Measurements from ENCODE around the gene ANKRD17. TPM values are rescaled to one million over a fixed set of nuclear protein-coding genes. Genes with fewer than 3 reads are reported as not detected.
"Not testable (repeated sequence)": the region's sequence is repeated elsewhere in the genome, so short reads cannot be mapped to it uniquely, and the experiment has no call there.

The ANKRD17 gene
- total and polyA plus RNA-seq, 4 donors, result 67.0 to 99.9 (median 73.9) TPM

- H3K36me3 ChIP-seq (ENCODE audit: control insufficient read depth, insufficient read depth, low read length), result peaks cover 3% of the 10 kb centered on the region
- no peak for DNase-seq (ENCODE audit: low read depth in 4 of 6, low spot score in 6 of 6)
- H3K27ac ChIP-seq (ENCODE audit: low read depth, low read length), result no peak overlapping the region
- H3K4me1 ChIP-seq (ENCODE audit: control insufficient read depth, insufficient read depth, low read length), result no peaks in the 10 kb centered on the region
- H3K27me3 ChIP-seq (ENCODE audit: control insufficient read depth, insufficient read depth, low read length), result no peaks in the 10 kb centered on the region
- no peaks in the 10 kb centered on the region for H3K9me3 ChIP-seq (ENCODE audit: control insufficient read depth, insufficient read depth, low read length)
- H3K4me3 ChIP-seq (ENCODE audit: low read depth, low read length), result no peak overlapping the region
- no CpG with 5 or more reads among the region's 1 CpG for WGBS (ENCODE audit: insufficient coverage)
Measured at GRCh38 chr4:73212982-73213730, 45.4 kb downstream of the ANKRD17 start.

DNA sequence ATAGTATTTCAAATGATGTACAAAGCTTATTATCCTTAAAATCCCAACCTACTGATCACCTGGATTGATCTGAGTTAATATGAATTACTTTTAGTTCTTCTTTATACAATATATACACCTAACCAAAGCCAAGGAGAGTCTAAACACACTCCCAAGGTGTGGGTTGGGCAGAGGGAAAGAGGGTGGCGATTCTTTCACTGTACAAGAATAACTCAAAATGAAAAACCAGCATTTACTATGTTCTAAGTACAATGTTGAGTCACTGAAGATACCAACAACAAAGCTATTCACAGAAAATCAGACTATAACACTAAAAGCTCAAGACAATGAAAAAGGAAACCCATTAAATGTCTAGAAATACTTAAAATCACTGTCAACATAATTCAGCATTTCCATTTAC, 46.6 kb downstream of the ANKRD17 start:
- no peak overlapping the region for H3K4me3 ChIP-seq (ENCODE audit: low read depth, low read length)
- H3K27ac ChIP-seq (ENCODE audit: low read depth, low read length), result no peak overlapping the region
- WGBS (ENCODE audit: insufficient coverage), result no CpG with 5 or more reads among the region's 1 CpG
- no peak for DNase-seq (ENCODE audit: low read depth in 4 of 6, low spot score in 6 of 6)
- peaks cover 3% of the 10 kb centered on the region for H3K36me3 ChIP-seq (ENCODE audit: control insufficient read depth, insufficient read depth, low read length)
- no peaks in the 10 kb centered on the region for H3K27me3 ChIP-seq (ENCODE audit: control insufficient read depth, insufficient read depth, low read length)
- no peaks in the 10 kb centered on the region for H3K9me3 ChIP-seq (ENCODE audit: control insufficient read depth, insufficient read depth, low read length)
- no peaks in the 10 kb centered on the region for H3K4me1 ChIP-seq (ENCODE audit: control insufficient read depth, insufficient read depth, low read length)

DNA sequence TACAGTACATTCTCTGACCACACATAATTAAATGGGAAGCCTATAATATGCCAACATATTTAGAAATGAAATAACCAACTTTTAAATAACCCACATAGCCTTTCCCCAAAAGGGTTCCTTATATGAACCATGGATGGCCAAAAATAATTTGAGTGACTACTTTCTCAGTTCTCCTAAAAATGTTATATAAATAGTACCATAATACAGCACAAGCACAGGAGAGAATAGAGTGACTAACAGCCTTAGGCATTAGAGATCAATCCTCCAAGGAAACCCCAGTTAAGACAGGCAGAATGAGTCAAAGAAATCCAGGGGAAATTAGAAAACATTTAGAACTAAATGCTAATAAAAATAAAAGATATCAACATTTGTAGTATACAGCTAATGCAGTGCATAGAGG, 50.2 kb downstream of the ANKRD17 start:
- Histone ChIP-seq H3K4me1 (ENCODE audit: control insufficient read depth, insufficient read depth, low read length) (no peaks in the 10 kb centered on the region), H3K36me3 (ENCODE audit: control insufficient read depth, insufficient read depth, low read length) (peaks cover 3% of the 10 kb centered on the region), H3K4me3 (ENCODE audit: low read depth, low read length) (no peak overlapping the region), H3K9me3 (ENCODE audit: control insufficient read depth, insufficient read depth, low read length) (peaks cover 4% of the 10 kb centered on the region), H3K27ac (ENCODE audit: low read depth, low read length) (no peak overlapping the region), H3K27me3 (ENCODE audit: control insufficient read depth, insufficient read depth, low read length) (no peaks in the 10 kb centered on the region)
- no peak for DNase-seq (ENCODE audit: low read depth in 4 of 6, low spot score in 6 of 6)

DNA sequence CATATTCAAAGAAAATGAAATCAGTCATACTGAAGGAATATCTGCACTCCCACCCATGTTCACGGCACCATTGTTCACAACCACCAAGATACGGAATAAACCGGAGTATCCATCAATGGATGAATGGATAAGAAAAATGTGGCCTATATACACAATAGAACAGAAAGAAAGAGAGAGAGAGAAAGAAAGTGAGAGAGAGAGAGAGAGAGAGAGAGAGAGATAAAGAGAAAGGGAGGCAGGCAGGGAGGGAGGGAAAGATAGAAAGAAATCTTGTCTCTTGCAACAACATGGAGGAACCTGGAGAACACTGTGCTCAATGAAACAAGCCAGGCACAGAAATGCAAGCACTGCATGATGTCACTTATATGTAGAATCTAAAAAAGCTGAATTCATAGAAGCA, 52.4 kb downstream of the ANKRD17 start:
- Histone ChIP-seq H3K4me1 (ENCODE audit: control insufficient read depth, insufficient read depth, low read length) (no peaks in the 10 kb centered on the region), H3K9me3 (ENCODE audit: control insufficient read depth, insufficient read depth, low read length) (peaks cover 4% of the 10 kb centered on the region), H3K4me3 (ENCODE audit: low read depth, low read length) (no peak overlapping the region), H3K36me3 (ENCODE audit: control insufficient read depth, insufficient read depth, low read length) (no peaks in the 10 kb centered on the region), H3K27ac (ENCODE audit: low read depth, low read length) (no peak overlapping the region), H3K27me3 (ENCODE audit: control insufficient read depth, insufficient read depth, low read length) (no peaks in the 10 kb centered on the region)
- no CpG with 5 or more reads among the region's 3 CpGs for WGBS (ENCODE audit: insufficient coverage)
- DNase-seq (ENCODE audit: low read depth in 4 of 6, low spot score in 6 of 6), result no peak

- Histone ChIP-seq H3K27me3 (ENCODE audit: control insufficient read depth, insufficient read depth, low read length) (no peaks in the 10 kb centered on the region), H3K4me3 (ENCODE audit: low read depth, low read length) (no peak overlapping the region), H3K36me3 (ENCODE audit: control insufficient read depth, insufficient read depth, low read length) (no peaks in the 10 kb centered on the region), H3K9me3 (ENCODE audit: control insufficient read depth, insufficient read depth, low read length) (peaks cover 4% of the 10 kb centered on the region), H3K27ac (ENCODE audit: low read depth, low read length) (no peak overlapping the region), H3K4me1 (ENCODE audit: control insufficient read depth, insufficient read depth, low read length) (no peaks in the 10 kb centered on the region)
- no peak for DNase-seq (ENCODE audit: low read depth in 4 of 6, low spot score in 6 of 6)
Measured at GRCh38 chr4:73205482-73205881, 53.1 kb downstream of the ANKRD17 start.

- not testable (repeated sequence) for H3K9me3 ChIP-seq (ENCODE audit: control insufficient read depth, insufficient read depth, low read length)
Measured at GRCh38 chr4:73203976-73204375, 54.6 kb downstream of the ANKRD17 start.

GRCh38 chr4:73197220-73197619, 61.4 kb downstream of the ANKRD17 start:
- DNase-seq (ENCODE audit: low read depth in 4 of 6, low spot score in 6 of 6), result no peak
- Histone ChIP-seq H3K27ac (ENCODE audit: low read depth, low read length) (no peak overlapping the region), H3K4me3 (ENCODE audit: low read depth, low read length) (no peak overlapping the region), H3K4me1 (ENCODE audit: control insufficient read depth, insufficient read depth, low read length) (no peaks in the 10 kb centered on the region), H3K9me3 (ENCODE audit: control insufficient read depth, insufficient read depth, low read length) (no peaks in the 10 kb centered on the region), H3K27me3 (ENCODE audit: control insufficient read depth, insufficient read depth, low read length) (no peaks in the 10 kb centered on the region), H3K36me3 (ENCODE audit: control insufficient read depth, insufficient read depth, low read length) (no peaks in the 10 kb centered on the region)
- WGBS (ENCODE audit: insufficient coverage), result no CpG with 5 or more reads among the region's 1 CpG

More at GRCh38 chr4:73203976-73204375, 54.6 kb downstream of the ANKRD17 start:
- not testable (repeated sequence) for DNase-seq (ENCODE audit: low read depth in 4 of 6, low spot score in 6 of 6); H3K4me3 ChIP-seq (ENCODE audit: low read depth, low read length); H3K27ac ChIP-seq (ENCODE audit: low read depth, low read length); H3K4me1 ChIP-seq (ENCODE audit: control insufficient read depth, insufficient read depth, low read length); H3K36me3 ChIP-seq (ENCODE audit: control insufficient read depth, insufficient read depth, low read length); H3K27me3 ChIP-seq (ENCODE audit: control insufficient read depth, insufficient read depth, low read length)
- WGBS (ENCODE audit: insufficient coverage), result 96% methylated on average over 8 of the region's 18 CpGs

GRCh38 chr4:73194064-73194463, 64.5 kb downstream of the ANKRD17 start:
- no peaks in the 10 kb centered on the region for H3K9me3 ChIP-seq (ENCODE audit: control insufficient read depth, insufficient read depth, low read length)
- no peaks in the 10 kb centered on the region for H3K27me3 ChIP-seq (ENCODE audit: control insufficient read depth, insufficient read depth, low read length)
- no peak overlapping the region for H3K4me3 ChIP-seq (ENCODE audit: low read depth, low read length)
- H3K36me3 ChIP-seq (ENCODE audit: control insufficient read depth, insufficient read depth, low read length), result no peaks in the 10 kb centered on the region
- no peak for DNase-seq (ENCODE audit: low read depth in 4 of 6, low spot score in 6 of 6)
- H3K27ac ChIP-seq (ENCODE audit: low read depth, low read length), result no peak overlapping the region
- no CpG with 5 or more reads among the region's 2 CpGs for WGBS (ENCODE audit: insufficient coverage)
- no peaks in the 10 kb centered on the region for H3K4me1 ChIP-seq (ENCODE audit: control insufficient read depth, insufficient read depth, low read length)

DNA sequence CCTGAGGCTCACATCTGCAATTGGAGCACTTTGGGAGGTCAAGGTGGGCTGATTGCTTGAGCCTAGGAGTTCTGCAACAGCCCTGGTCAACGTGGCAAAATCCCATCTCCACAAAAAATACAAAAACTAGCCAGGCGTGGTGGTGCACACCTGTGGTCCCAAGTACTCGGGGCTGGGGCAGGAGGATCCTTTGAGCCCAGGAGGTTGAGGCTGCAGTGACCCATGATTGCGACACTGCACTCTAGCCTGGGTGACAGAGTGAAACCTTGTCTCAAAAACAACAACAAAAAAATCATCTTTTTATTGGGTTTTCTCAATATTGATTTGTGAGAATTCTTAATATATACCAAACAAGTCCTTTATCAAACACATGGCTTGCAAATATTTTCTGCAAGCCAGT, 64.9 kb downstream of the ANKRD17 start:
- Histone ChIP-seq H3K9me3 (ENCODE audit: control insufficient read depth, insufficient read depth, low read length) (no peaks in the 10 kb centered on the region), H3K36me3 (ENCODE audit: control insufficient read depth, insufficient read depth, low read length) (no peaks in the 10 kb centered on the region), H3K27ac (ENCODE audit: low read depth, low read length) (no peak overlapping the region), H3K27me3 (ENCODE audit: control insufficient read depth, insufficient read depth, low read length) (no peaks in the 10 kb centered on the region), H3K4me1 (ENCODE audit: control insufficient read depth, insufficient read depth, low read length) (no peaks in the 10 kb centered on the region), H3K4me3 (ENCODE audit: low read depth, low read length) (no peak overlapping the region)
- WGBS (ENCODE audit: insufficient coverage), result no CpG with 5 or more reads among the region's 4 CpGs
- no peak for DNase-seq (ENCODE audit: low read depth in 4 of 6, low spot score in 6 of 6)

DNA sequence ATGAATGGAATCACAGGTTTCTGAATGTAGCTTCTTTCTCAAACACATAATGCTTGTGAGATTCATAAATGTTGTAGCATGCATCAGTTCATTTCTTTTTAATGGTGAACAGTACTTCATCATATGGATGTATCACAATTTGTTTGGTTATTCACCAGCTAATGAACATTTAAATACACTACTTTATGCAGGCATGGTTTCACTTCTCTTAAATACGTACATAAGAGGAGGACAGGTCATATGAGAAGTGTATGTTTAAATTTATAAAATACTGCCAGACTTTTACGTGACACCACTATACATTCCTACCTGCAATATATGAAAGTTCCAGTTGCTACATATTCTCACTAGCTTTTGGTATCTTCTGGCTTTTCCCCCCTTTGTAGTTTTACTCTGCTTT, 65.4 kb downstream of the ANKRD17 start:
- WGBS (ENCODE audit: insufficient coverage), result no CpG with 5 or more reads among the region's 2 CpGs

More for the DNA sequence above, 65.4 kb downstream of the ANKRD17 start:
- no peak for DNase-seq (ENCODE audit: low read depth in 4 of 6, low spot score in 6 of 6)
- H3K27me3 ChIP-seq (ENCODE audit: control insufficient read depth, insufficient read depth, low read length), result no peaks in the 10 kb centered on the region
- H3K36me3 ChIP-seq (ENCODE audit: control insufficient read depth, insufficient read depth, low read length), result no peaks in the 10 kb centered on the region
- no peak overlapping the region for H3K27ac ChIP-seq (ENCODE audit: low read depth, low read length)
- no peaks in the 10 kb centered on the region for H3K4me1 ChIP-seq (ENCODE audit: control insufficient read depth, insufficient read depth, low read length)
- H3K4me3 ChIP-seq (ENCODE audit: low read depth, low read length), result no peak overlapping the region
- H3K9me3 ChIP-seq (ENCODE audit: control insufficient read depth, insufficient read depth, low read length), result no peaks in the 10 kb centered on the region

Measured in spinal cord (tissue), 10 donors.